Keratinocyte (primary cell): ENCODE results near the gene LRRTM1. TPM values are rescaled to one million over a fixed set of nuclear protein-coding genes. Genes with fewer than 3 reads are reported as not detected.

ENCODE experiments used
- DNase-seq: peaks from one replicate; pipeline ENCODE4 v3.0.0-alpha.2; 2011; ENCODE audit warnings: low read depth, missing footprints, low spot score
- FAIRE-seq: peaks from 2 replicates; lab custom pipeline; 2011; peaks lifted over from hg19 to GRCh38; lab: Jason Lieb, UNC
- H2AFZ ChIP-seq: 2 replicates; pipeline ENCODE4 v1.6.0; 2012; ENCODE audit warnings: low read length, control low read depth, inconsistent platforms; ENCODE audit not compliant: control insufficient read depth
- H3K27ac ChIP-seq: 2 replicates; pipeline ENCODE4 v1.5.1; 2011; ENCODE audit warnings: low read length; ENCODE audit not compliant: control insufficient read depth, insufficient read depth
- H3K27me3 ChIP-seq: 3 replicates; pipeline ENCODE4 v1.6.0; 2011; ENCODE audit warnings: low read length; ENCODE audit not compliant: control insufficient read depth, insufficient read depth; ENCODE audit errors: extremely low read depth
- H3K36me3 ChIP-seq, 2 experiments: 2 replicates in 1 of 2; 3 replicates in 1 of 2; pipeline ENCODE4 v1.5.1; 2011; ENCODE audit warnings: low read length in 2 of 2, mild to moderate bottlenecking in 1 of 2; ENCODE audit not compliant: control insufficient read depth in 2 of 2, insufficient read depth in 2 of 2; ENCODE audit errors: extremely low read depth in 1 of 2
- H3K4me1 ChIP-seq: 3 replicates; pipeline ENCODE4 v1.5.1; 2011; ENCODE audit warnings: low read length; ENCODE audit not compliant: control insufficient read depth, insufficient read depth; ENCODE audit errors: extremely low read depth
- H3K4me2 ChIP-seq: 3 replicates; pipeline ENCODE4 v1.6.0; 2011; ENCODE audit warnings: low read depth, low read length; ENCODE audit not compliant: control insufficient read depth, insufficient read depth; ENCODE audit errors: extremely low read depth
- H3K4me3 ChIP-seq, 3 experiments: fragments of 200-600 bp in 1 of 3; sonication (generic) in 1 of 3; 2 replicates in 2 of 3; 3 replicates in 1 of 3; pipeline ENCODE4 v1.5.1; 2011 to 2016; ENCODE audit warnings: low read length in 3 of 3, mild to moderate bottlenecking in 3 of 3, control low read depth in 2 of 3, inconsistent platforms in 1 of 3, low read depth in 1 of 3, mixed read lengths in 1 of 3, mixed run types in 1 of 3, moderate library complexity in 1 of 3; ENCODE audit not compliant: control insufficient read depth in 2 of 3, insufficient read depth in 2 of 3; ENCODE audit errors: extremely low read depth in 1 of 3
- H3K79me2 ChIP-seq: 2 replicates; pipeline ENCODE4 v1.6.0; 2012; ENCODE audit warnings: low read length; ENCODE audit not compliant: control insufficient read depth, insufficient read depth
- H3K9ac ChIP-seq: 3 replicates; pipeline ENCODE4 v1.6.0; 2011; ENCODE audit warnings: low read length; ENCODE audit not compliant: control insufficient read depth, insufficient read depth; ENCODE audit errors: extremely low read depth
- H3K9me1 ChIP-seq: 3 replicates; pipeline ENCODE4 v1.6.0; 2011; ENCODE audit warnings: low read length; ENCODE audit not compliant: control insufficient read depth, insufficient read depth; ENCODE audit errors: extremely low read depth
- H3K9me3 ChIP-seq: 2 replicates; pipeline ENCODE4 v1.5.1; 2012; ENCODE audit warnings: low read depth, low read length; ENCODE audit not compliant: control insufficient read depth
- H4K20me1 ChIP-seq: 3 replicates; pipeline ENCODE4 v1.6.0; 2011; ENCODE audit warnings: low read length; ENCODE audit not compliant: control insufficient read depth, insufficient read depth; ENCODE audit errors: extremely low read depth
- EZH2 ChIP-seq: IDR thresholded peaks from one replicate; pipeline ENCODE4 v1.6.1; 2012; ENCODE audit warnings: inconsistent platforms, mild to moderate bottlenecking, low read length, moderate library complexity
- dilution Hi-C: fragments of 300-500 bp; cut with MboI; formaldehyde crosslinking; loops from one replicate; pipeline ENCODE4 v1.7.0; 2020; ENCODE audit warnings: low sequenced_read_pairs; ENCODE audit not compliant: extremely low pct_ligation_motif_present
- polyA plus RNA-seq, 5 experiments: library from polyadenylated mRNA; depleted of rRNA in 3 of 5; stranded (reverse) in 3 of 5; stranded (forward) in 1 of 5; unstranded in 1 of 5; fragments of >200 nt; gene quantifications; 1 replicate in 1 of 5; 2 replicates in 3 of 5; 3 replicates in 1 of 5; pipeline versions ENCODE4 v1.2.1 to v1.2.3, GENCODE V29; 2011 to 2012; ENCODE audit warnings: missing spikeins in 2 of 5, low read depth in 1 of 5, low replicate concordance in 1 of 5
- TF ChIP-seq, protein P1 (sequence below), 3 experiments: IDR thresholded peaks in 1 of 3; conservative IDR thresholded peaks in 1 of 3; optimal IDR thresholded peaks in 1 of 3; 2 replicates in 2 of 3; 3 replicates in 1 of 3; pipeline versions ENCODE3 to v1.5.1; 2011; ENCODE audit warnings: low read length in 3 of 3, mild to moderate bottlenecking in 3 of 3, moderate library complexity in 2 of 3, control low read depth in 1 of 3, inconsistent platforms in 1 of 3; ENCODE audit not compliant: insufficient read depth in 2 of 3; ENCODE audit errors: extremely low read depth in 1 of 3

The LRRTM1 gene
- polyA plus RNA-seq, 1 donor (not counting 4 experiments of a cell fraction or from before 2014, with no cell fraction given), result not detected

DNA sequence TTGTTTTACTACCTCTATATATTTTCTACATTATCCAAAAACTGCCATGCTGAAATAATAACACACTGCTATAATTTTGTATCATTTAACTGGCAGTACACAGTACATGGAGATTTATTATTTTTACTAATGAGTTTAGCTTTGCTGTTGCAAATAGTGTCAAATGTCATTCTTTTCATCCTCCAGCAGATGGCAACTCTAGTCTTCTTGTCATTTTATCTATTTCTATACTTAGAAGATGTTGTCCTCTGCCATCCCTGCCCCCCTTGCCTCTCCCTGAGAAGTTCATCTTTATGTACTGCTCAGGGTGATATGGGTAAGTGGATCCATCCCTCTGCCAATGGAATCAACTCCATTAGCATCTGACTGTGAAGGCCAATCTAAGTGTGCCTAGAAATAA is 21.7 kb upstream of the LRRTM1 start:
- Histone ChIP-seq H3K27ac (no peak overlapping the region), H3K79me2 (no peaks in the 10 kb centered on the region), H2AFZ (no peak overlapping the region), H3K4me1 (no peaks in the 10 kb centered on the region), H3K27me3 (peaks cover 10% of the 10 kb centered on the region), H3K36me3 (no peaks in the 10 kb centered on the region), H4K20me1 (no peaks in the 10 kb centered on the region), H3K4me3 (no peak overlapping the region), H3K4me2 (no peak overlapping the region), H3K9ac (no peak overlapping the region), H3K9me1 (no peaks in the 10 kb centered on the region), H3K9me3 (no peaks in the 10 kb centered on the region)
- dilution Hi-C loops, result no loop called here
- no peak for DNase-seq
- TF ChIP-seq EZH2, result no peak
- TF ChIP-seq, protein P1, sequence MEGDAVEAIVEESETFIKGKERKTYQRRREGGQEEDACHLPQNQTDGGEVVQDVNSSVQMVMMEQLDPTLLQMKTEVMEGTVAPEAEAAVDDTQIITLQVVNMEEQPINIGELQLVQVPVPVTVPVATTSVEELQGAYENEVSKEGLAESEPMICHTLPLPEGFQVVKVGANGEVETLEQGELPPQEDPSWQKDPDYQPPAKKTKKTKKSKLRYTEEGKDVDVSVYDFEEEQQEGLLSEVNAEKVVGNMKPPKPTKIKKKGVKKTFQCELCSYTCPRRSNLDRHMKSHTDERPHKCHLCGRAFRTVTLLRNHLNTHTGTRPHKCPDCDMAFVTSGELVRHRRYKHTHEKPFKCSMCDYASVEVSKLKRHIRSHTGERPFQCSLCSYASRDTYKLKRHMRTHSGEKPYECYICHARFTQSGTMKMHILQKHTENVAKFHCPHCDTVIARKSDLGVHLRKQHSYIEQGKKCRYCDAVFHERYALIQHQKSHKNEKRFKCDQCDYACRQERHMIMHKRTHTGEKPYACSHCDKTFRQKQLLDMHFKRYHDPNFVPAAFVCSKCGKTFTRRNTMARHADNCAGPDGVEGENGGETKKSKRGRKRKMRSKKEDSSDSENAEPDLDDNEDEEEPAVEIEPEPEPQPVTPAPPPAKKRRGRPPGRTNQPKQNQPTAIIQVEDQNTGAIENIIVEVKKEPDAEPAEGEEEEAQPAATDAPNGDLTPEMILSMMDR (optimal IDR thresholded peaks at IDR 0.05 in 1 of 3, IDR thresholded peaks at IDR 0.05 in 1 of 3, conservative IDR thresholded peaks at IDR 0.05 in 1 of 3; ENCODE audit: extremely low read depth in 1 of 3, insufficient read depth in 2 of 3, low read length in 3 of 3), result peak in 1 of 3 experiments; percentile 15
- FAIRE-seq, result no peak

DNA sequence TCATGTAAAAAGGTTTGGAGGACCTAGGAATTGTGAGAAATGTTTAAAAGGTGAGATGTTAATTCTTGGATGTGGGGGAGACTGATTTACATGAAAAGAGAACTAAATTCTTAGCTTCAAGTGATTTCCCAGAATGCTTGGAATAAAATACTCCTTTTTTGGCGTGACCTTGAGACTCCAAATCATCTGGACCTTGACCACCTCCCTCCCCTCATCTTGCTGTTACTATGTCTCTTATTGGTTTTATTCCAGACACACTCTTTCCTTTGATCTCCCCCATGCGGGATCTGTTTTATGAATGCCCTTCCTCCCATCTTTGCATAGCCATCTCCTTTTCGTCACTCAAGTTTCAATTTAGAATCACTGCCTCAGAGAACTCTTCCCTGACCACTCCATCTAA is 20.0 kb upstream of the LRRTM1 start:
- Histone ChIP-seq H3K4me2 (no peak overlapping the region), H3K9ac (no peak overlapping the region), H3K4me1 (no peaks in the 10 kb centered on the region), H3K79me2 (no peaks in the 10 kb centered on the region), H2AFZ (no peak overlapping the region), H3K9me1 (no peaks in the 10 kb centered on the region), H3K36me3 (no peaks in the 10 kb centered on the region), H3K27me3 (peaks cover 10% of the 10 kb centered on the region), H3K4me3 (no peak overlapping the region), H3K9me3 (no peaks in the 10 kb centered on the region), H4K20me1 (no peaks in the 10 kb centered on the region), H3K27ac (no peak overlapping the region)
- no peak for FAIRE-seq
- TF ChIP-seq EZH2, result no peak
- TF ChIP-seq, protein P1 (optimal IDR thresholded peaks at IDR 0.05 in 1 of 3, IDR thresholded peaks at IDR 0.05 in 1 of 3, conservative IDR thresholded peaks at IDR 0.05 in 1 of 3; ENCODE audit: extremely low read depth in 1 of 3, insufficient read depth in 2 of 3, low read length in 3 of 3), result no peak
- no peak for DNase-seq
- dilution Hi-C loops, result no loop called here
